Epithelial cell of prostate (primary cell): Measurements from ENCODE around the gene TM9SF1.

ENCODE experiments used
- DNase-seq: peaks from one replicate; pipeline ENCODE4 v3.0.0-alpha.2; 2011; ENCODE audit warnings: low read depth, low spot score
- H3K27ac ChIP-seq: fragments of 450-650 bp; 2 replicates; pipeline ENCODE4 v1.5.1; 2017; ENCODE audit warnings: mild to moderate bottlenecking

TM9SF1 gene

GRCh38 chr14:24159777-24160498, 35.3 kb downstream of the TM9SF1 start:
- peak overlapping the region; percentile 50 for H3K27ac ChIP-seq
- DNase-seq, result no peak

GRCh38 chr14:24157331-24157730, 37.9 kb downstream of the TM9SF1 start:
- H3K27ac ChIP-seq, result no peak overlapping the region
- DNase-seq, result no peak

- H3K27ac ChIP-seq, result no peak overlapping the region
- DNase-seq, result no peak
Measured at GRCh38 chr14:24156840-24157239, 38.4 kb downstream of the TM9SF1 start.

- H3K27ac ChIP-seq, result no peak overlapping the region
- DNase-seq, result no peak
Measured at GRCh38 chr14:24155100-24155499, 40.1 kb downstream of the TM9SF1 start.

- no peak overlapping the region for H3K27ac ChIP-seq
Measured at GRCh38 chr14:24151404-24152080, 43.7 kb downstream of the TM9SF1 start.

GRCh38 chr14:24150993-24151392, 44.2 kb downstream of the TM9SF1 start:
- DNase-seq, result no peak

More at GRCh38 chr14:24151404-24152080, 43.7 kb downstream of the TM9SF1 start:
- DNase-seq, result no peak

GRCh38 chr14:24150567-24150966, 44.7 kb downstream of the TM9SF1 start:
- no peak for DNase-seq
- H3K27ac ChIP-seq, result no peak overlapping the region

More at GRCh38 chr14:24150993-24151392, 44.2 kb downstream of the TM9SF1 start:
- H3K27ac ChIP-seq, result no peak overlapping the region

GRCh38 chr14:24150061-24150460, 45.2 kb downstream of the TM9SF1 start:
- DNase-seq, result no peak

GRCh38 chr14:24149302-24149969, 45.8 kb downstream of the TM9SF1 start:
- no peak overlapping the region for H3K27ac ChIP-seq
- no peak for DNase-seq

More at GRCh38 chr14:24150061-24150460, 45.2 kb downstream of the TM9SF1 start:
- no peak overlapping the region for H3K27ac ChIP-seq

GRCh38 chr14:24147761-24148428, 47.3 kb downstream of the TM9SF1 start:
- no peak for DNase-seq
- peak overlapping the region; percentile 89 for H3K27ac ChIP-seq

- peak within 1 kb of the TSS; percentile 89 for H3K27ac ChIP-seq
- DNase-seq, result peak; percentile 93
Measured at GRCh38 chr14:24146978-24147760, 48.1 kb downstream of the TM9SF1 start, which contains the start of gene RNF31. RNF31 (plus strand) TSS chr14:24147498; CDS start chr14:24147699, 201 bp downstream.

- H3K27ac ChIP-seq, result peak within 1 kb of the TSS; percentile 89
- peak; percentile 80 for DNase-seq
Measured at GRCh38 chr14:24146453-24146977, 48.7 kb downstream of the TM9SF1 start, which contains the start of gene PSME2. PSME2 (minus strand) TSS chr14:24146610; CDS start chr14:24146581, 29 bp downstream.

- peak overlapping the region; percentile 89 for H3K27ac ChIP-seq
- no peak for DNase-seq
Measured at GRCh38 chr14:24145690-24146452, 49.4 kb downstream of the TM9SF1 start.

- H3K27ac ChIP-seq, result no peak overlapping the region
- DNase-seq, result no peak
Measured at GRCh38 chr14:24145219-24145618, 50.0 kb downstream of the TM9SF1 start.

- H3K27ac ChIP-seq, result no peak overlapping the region
- no peak for DNase-seq
Measured at GRCh38 chr14:24144451-24144850, 50.8 kb downstream of the TM9SF1 start.

GRCh38 chr14:24143511-24143910, 51.7 kb downstream of the TM9SF1 start:
- H3K27ac ChIP-seq, result no peak overlapping the region
- DNase-seq, result no peak

- DNase-seq, result peak; percentile 96
- H3K27ac ChIP-seq, result peak within 1 kb of the TSS; percentile 75
Measured at GRCh38 chr14:24141097-24141880, 54.0 kb downstream of the TM9SF1 start, which contains the start of gene EMC9. EMC9 (minus strand) TSS chr14:24141591; CDS start chr14:24141304, 287 bp downstream.
